Measurements from ENCODE around the gene TLR1. TPM values are rescaled to one million over a fixed set of nuclear protein-coding genes. Genes with fewer than 3 reads are reported as not detected.

TLR1 gene
- total RNA-seq, 2 donors from 2014 or later = 11.1 to 15.8 TPM

- no peak for DNase-seq (ENCODE audit: low spot score)
- intact Hi-C loops (cut with DNase I) = loop anchor here in 1 of 2 donors (5.0 kb wide), 1 partner anchor 1059 kb away; no protein-coding TSS in a partner anchor
Observed at GRCh38 chr4:38751341-38752010, 53.1 kb downstream of the TLR1 start.

DNA sequence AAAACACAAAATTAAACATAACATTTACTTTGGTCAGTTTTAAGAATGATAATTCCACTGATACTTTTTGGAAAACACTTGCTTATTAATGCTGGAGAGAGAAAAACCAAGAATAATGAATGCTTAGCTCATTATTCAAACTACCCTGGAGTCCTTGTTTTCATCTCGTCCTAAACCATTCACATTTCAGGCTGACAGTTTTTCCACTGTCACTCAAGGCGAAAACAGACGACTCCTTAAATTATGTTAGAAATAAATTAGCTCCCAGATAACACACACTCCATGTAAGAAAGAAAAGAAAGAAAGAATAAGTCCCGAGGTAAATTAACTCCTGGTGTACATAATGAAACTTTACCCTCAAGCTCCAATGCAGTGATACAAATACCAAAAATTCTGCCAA lies 55.3 kb downstream of the TLR1 start:
- DNase-seq (ENCODE audit: low spot score) = no peak
- intact Hi-C loops (cut with DNase I) = no loop called here

DNA sequence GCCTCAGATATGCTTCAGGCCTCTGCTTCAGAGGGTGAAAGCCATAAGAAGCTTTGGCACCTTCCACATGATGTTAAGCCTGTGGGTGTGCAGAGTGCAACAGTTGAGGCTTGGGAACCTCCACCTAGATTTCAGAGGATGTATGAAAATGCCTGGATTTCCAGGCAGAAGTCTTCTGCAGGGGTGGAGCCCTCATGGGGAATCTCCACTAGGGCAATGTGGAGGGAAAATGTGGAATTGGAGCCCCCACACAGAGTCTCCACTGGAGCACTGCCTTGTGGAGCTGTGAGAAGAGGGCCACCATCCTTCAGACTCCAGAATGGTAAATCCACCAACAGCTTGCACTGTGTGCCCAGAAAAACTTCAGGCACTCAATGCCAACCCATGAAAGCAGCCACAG lies 57.0 kb downstream of the TLR1 start:
- peak; percentile 26 for DNase-seq (ENCODE audit: low spot score)
- intact Hi-C loops (cut with DNase I) = no loop called here

Other genes starting within 250 kb of the TLR1 start
- 10 to 100 TPM; 50.7 to 53.9 TPM for gene KLF3, start 140.6 kb downstream of the TLR1 start, total RNA-seq
- gene TLR10, start 21.8 kb downstream of the TLR1 start, total RNA-seq = under 1 TPM in 1 of 2 donors, not detected in 1; 0.38 TPM
- 1 to 10 TPM; 4.9 to 6.0 TPM for gene TLR6, start 52.0 kb upstream of the TLR1 start, total RNA-seq
- 100 to 1,000 TPM in 1 of 2 donors, 10 to 100 TPM in 1; 90.2 to 111 TPM for gene FAM114A1, start 63.0 kb upstream of the TLR1 start, total RNA-seq
- gene TMEM156, start 227.6 kb upstream of the TLR1 start, total RNA-seq = under 1 TPM; 0.29 to 0.65 TPM